Natural killer cell treated with Interleukin-12 subunit alpha and Interleukin-12 subunit beta and Interleukin-15 and Interleukin-18, amount 100 ng/mL, for 72 hours (primary cell): ENCODE measurements around the gene RNF214. TPM values are rescaled to one million over a fixed set of nuclear protein-coding genes. Genes with fewer than 3 reads are reported as not detected.
A peak's percentile ranks its signal among the peaks of the same experiment; 100 is the strongest.
"Not testable (repeated sequence)": the region's sequence is repeated elsewhere in the genome, so short reads cannot be mapped to it uniquely, and the experiment has no call there.

Experiments
- ATAC-seq, 2 donors: fragments of 150-1000 bp; cut with Tn5 transposase in 1 of 2; sonication (Bioruptor Pico), chemical (Tn5 transposase) in 1 of 2; 2 replicates each; pipeline ENCODE4 v1.10.0; 2021
- DNase-seq: peaks from one replicate; pipeline ENCODE4 v3.0.0; 2022; ENCODE audit warnings: low spot score
- H3K27ac Mint-ChIP-seq, 2 donors: 1 replicate in 1 of 2; 2 replicates in 1 of 2; pipeline ENCODE4 v1.8.0; 2022; ENCODE audit warnings: mixed read lengths in 2 of 2, mild to moderate bottlenecking in 1 of 2, moderate library complexity in 1 of 2
- H3K27me3 Mint-ChIP-seq, 2 donors: 1 replicate in 1 of 2; 2 replicates in 1 of 2; pipeline ENCODE4 v1.8.0; 2022; ENCODE audit warnings: mixed read lengths in 2 of 2
- H3K36me3 Mint-ChIP-seq: one replicate; pipeline ENCODE4 v1.8.0; 2022; ENCODE audit warnings: mixed read lengths
- H3K4me1 Mint-ChIP-seq, 2 donors: 1 replicate in 1 of 2; 2 replicates in 1 of 2; pipeline ENCODE4 v1.8.0; 2022; ENCODE audit warnings: low read depth in 2 of 2, mixed read lengths in 2 of 2, mild to moderate bottlenecking in 1 of 2
- H3K4me3 Mint-ChIP-seq: one replicate; pipeline ENCODE4 v1.8.0; 2022; ENCODE audit warnings: mixed read lengths
- H3K9me3 Mint-ChIP-seq: 2 replicates; pipeline ENCODE4 v1.8.0; 2022; ENCODE audit warnings: mixed read lengths
- total RNA-seq, 2 donors: library from RNA; stranded (reverse); gene quantifications; one replicate each; pipeline ENCODE4 v1.2.3, GENCODE V29; 2022

The RNF214 gene
- total RNA-seq, 2 donors from 2014 or later: 18.9 to 21.6 TPM

- H3K4me1 Mint-ChIP-seq: peaks cover 0 to 3% of the 10 kb centered on the region in 2 donors
- H3K9me3 Mint-ChIP-seq: no peaks in the 10 kb centered on the region
- H3K27ac Mint-ChIP-seq: no peak overlapping the region
- H3K27me3 Mint-ChIP-seq: no peaks in the 10 kb centered on the region
- no peak overlapping the region for H3K4me3 Mint-ChIP-seq
- ATAC-seq (no peak), DNase-seq (peak; percentile 49)
- peaks cover 6% of the 10 kb centered on the region for H3K36me3 Mint-ChIP-seq
Observed at GRCh38 chr11:117201658-117202305, 30.7 kb upstream of the RNF214 start.

GRCh38 chr11:117202386-117203068 is 29.9 kb upstream of the RNF214 start:
- no peak overlapping the region for H3K27ac Mint-ChIP-seq

GRCh38 chr11:117203069-117203407 is 29.4 kb upstream of the RNF214 start:
- H3K4me3 Mint-ChIP-seq: no peak overlapping the region
- peaks cover 6% of the 10 kb centered on the region for H3K36me3 Mint-ChIP-seq
- peaks cover 0 to 3% of the 10 kb centered on the region in 2 donors for H3K4me1 Mint-ChIP-seq
- no peaks in the 10 kb centered on the region for H3K27me3 Mint-ChIP-seq
- no peaks in the 10 kb centered on the region for H3K9me3 Mint-ChIP-seq
- H3K27ac Mint-ChIP-seq: peak overlapping the region in 1 of 2 donors; percentile 77
- ATAC-seq: peak in 1 of 2 donors; percentile 4
- DNase-seq: no peak

More at GRCh38 chr11:117202386-117203068, 29.9 kb upstream of the RNF214 start:
- Mint-ChIP-seq H3K27me3 (no peaks in the 10 kb centered on the region), H3K4me1 (peaks cover 0 to 3% of the 10 kb centered on the region in 2 donors), H3K4me3 (no peak overlapping the region), H3K9me3 (no peaks in the 10 kb centered on the region), H3K36me3 (peaks cover 6% of the 10 kb centered on the region)
- ATAC-seq (no peak), DNase-seq (peak; percentile 40)

GRCh38 chr11:117204283-117205080 is 28.0 kb upstream of the RNF214 start:
- no peaks in the 10 kb centered on the region for H3K9me3 Mint-ChIP-seq
- DNase-seq (no peak), ATAC-seq (no peak)
- H3K27me3 Mint-ChIP-seq: no peaks in the 10 kb centered on the region
- H3K4me1 Mint-ChIP-seq: peaks cover 0 to 3% of the 10 kb centered on the region in 2 donors
- no peak overlapping the region for H3K27ac Mint-ChIP-seq
- peaks cover 6% of the 10 kb centered on the region for H3K36me3 Mint-ChIP-seq
- H3K4me3 Mint-ChIP-seq: no peak overlapping the region

- Mint-ChIP-seq H3K36me3 (peaks cover 6% of the 10 kb centered on the region), H3K27ac (no peak overlapping the region), H3K4me1 (peaks cover 0 to 3% of the 10 kb centered on the region in 2 donors), H3K9me3 (no peaks in the 10 kb centered on the region), H3K4me3 (no peak overlapping the region), H3K27me3 (no peaks in the 10 kb centered on the region)
- ATAC-seq (no peak), DNase-seq (no peak)
Observed at GRCh38 chr11:117205211-117205818, 27.2 kb upstream of the RNF214 start.

DNA sequence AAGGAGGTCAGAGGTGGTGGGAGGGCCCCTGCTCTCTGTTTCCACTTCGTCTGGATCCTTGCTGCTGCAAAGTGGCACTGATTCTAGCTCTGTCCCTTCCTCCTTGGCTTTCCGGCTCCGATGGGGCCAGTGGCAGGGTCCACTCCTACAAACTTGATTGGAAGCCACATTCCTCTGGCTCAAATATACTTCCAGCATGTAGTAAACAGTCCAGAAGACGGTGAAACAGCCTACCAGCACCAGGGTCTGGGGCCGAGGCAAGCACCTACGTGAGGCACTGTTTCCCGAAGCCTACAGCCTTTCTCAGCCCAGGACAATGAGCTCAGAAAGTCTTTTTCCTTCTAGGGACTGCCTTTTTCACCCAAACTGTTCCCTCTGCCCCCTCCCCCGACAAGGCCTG is 26.4 kb upstream of the RNF214 start:
- not testable (repeated sequence) for ATAC-seq, H3K27me3 Mint-ChIP-seq, H3K36me3 Mint-ChIP-seq, DNase-seq, H3K9me3 Mint-ChIP-seq, H3K4me1 Mint-ChIP-seq, H3K4me3 Mint-ChIP-seq, H3K27ac Mint-ChIP-seq

DNA sequence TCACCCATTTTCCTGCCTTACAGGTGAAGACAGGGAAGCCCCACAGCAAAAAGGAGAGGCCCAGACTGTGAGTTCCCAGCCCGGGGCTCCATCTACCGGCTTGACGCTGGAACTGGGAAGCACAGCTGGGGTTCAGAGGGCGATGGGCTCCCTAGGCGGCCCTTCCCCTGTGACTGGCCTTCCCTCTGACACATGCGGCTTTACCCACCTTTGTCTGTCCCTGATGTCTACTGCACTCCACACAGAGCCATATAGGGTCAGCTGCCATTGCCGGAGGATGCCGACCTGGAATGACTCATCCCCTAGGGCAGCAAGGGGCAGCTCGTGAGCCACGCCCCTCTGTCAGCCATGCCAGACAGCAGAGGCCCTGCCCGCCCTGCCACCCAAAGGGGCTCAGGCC is 25.6 kb upstream of the RNF214 start:
- not testable (repeated sequence) for ATAC-seq, H3K27me3 Mint-ChIP-seq, H3K27ac Mint-ChIP-seq, H3K4me1 Mint-ChIP-seq, H3K4me3 Mint-ChIP-seq, H3K9me3 Mint-ChIP-seq, DNase-seq
- peaks cover 12% of the 10 kb centered on the region for H3K36me3 Mint-ChIP-seq

DNA sequence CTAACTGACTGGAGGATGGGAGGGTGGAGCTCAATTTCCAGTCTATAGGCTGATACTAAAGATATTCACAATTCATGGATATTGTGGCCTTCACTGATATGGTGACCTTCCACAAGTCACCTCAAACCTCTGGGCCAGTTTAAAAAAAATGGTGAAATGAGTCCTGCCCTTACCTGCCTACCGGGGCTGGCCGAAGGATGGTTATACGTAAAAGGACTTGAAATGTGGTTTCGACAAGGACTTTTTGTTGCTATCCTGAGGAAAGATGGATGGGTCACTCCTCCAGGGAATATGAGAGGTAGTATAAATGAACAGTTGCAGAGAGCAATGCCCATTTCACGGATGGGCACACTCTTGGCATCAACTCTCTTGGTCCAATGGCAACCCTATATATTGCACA is 25.0 kb upstream of the RNF214 start:
- H3K4me3 Mint-ChIP-seq, H3K27ac Mint-ChIP-seq, ATAC-seq, H3K27me3 Mint-ChIP-seq, DNase-seq, H3K4me1 Mint-ChIP-seq, H3K9me3 Mint-ChIP-seq: not testable (repeated sequence)
- H3K36me3 Mint-ChIP-seq: peaks cover 12% of the 10 kb centered on the region

- DNase-seq: not testable (repeated sequence)
Observed at GRCh38 chr11:117208710-117209109, 23.8 kb upstream of the RNF214 start.

GRCh38 chr11:117209351-117210125 is 22.9 kb upstream of the RNF214 start:
- not testable (repeated sequence) for H3K4me1 Mint-ChIP-seq, H3K27ac Mint-ChIP-seq, ATAC-seq, H3K9me3 Mint-ChIP-seq, H3K27me3 Mint-ChIP-seq, H3K4me3 Mint-ChIP-seq
- peak; percentile 54 for DNase-seq
- H3K36me3 Mint-ChIP-seq: peaks cover 27% of the 10 kb centered on the region

More at GRCh38 chr11:117208710-117209109, 23.8 kb upstream of the RNF214 start:
- not testable (repeated sequence) for H3K4me1 Mint-ChIP-seq, ATAC-seq, H3K27ac Mint-ChIP-seq, H3K9me3 Mint-ChIP-seq, H3K4me3 Mint-ChIP-seq, H3K27me3 Mint-ChIP-seq
- H3K36me3 Mint-ChIP-seq: peaks cover 21% of the 10 kb centered on the region

GRCh38 chr11:117210620-117211019 is 21.9 kb upstream of the RNF214 start:
- no peak overlapping the region for H3K4me3 Mint-ChIP-seq
- peaks cover 8 to 13% of the 10 kb centered on the region in 2 donors for H3K4me1 Mint-ChIP-seq
- H3K27ac Mint-ChIP-seq: no peak overlapping the region

GRCh38 chr11:117212697-117213355 is 19.6 kb upstream of the RNF214 start:
- Mint-ChIP-seq H3K27me3 (no peaks in the 10 kb centered on the region), H3K9me3 (no peaks in the 10 kb centered on the region), H3K27ac (peak overlapping the region in 1 of 2 donors; percentile 13), H3K36me3 (peaks cover 31% of the 10 kb centered on the region), H3K4me3 (no peak overlapping the region), H3K4me1 (peaks cover 18 to 24% of the 10 kb centered on the region in 2 donors)
- ATAC-seq (no peak), DNase-seq (peak; percentile 22)

More at GRCh38 chr11:117210620-117211019, 21.9 kb upstream of the RNF214 start:
- Mint-ChIP-seq H3K36me3 (peaks cover 25% of the 10 kb centered on the region), H3K27me3 (no peaks in the 10 kb centered on the region), H3K9me3 (no peaks in the 10 kb centered on the region)
- DNase-seq (peak; percentile 10), ATAC-seq (no peak)
